ENCODE results near the gene KCNIP1.

DNA sequence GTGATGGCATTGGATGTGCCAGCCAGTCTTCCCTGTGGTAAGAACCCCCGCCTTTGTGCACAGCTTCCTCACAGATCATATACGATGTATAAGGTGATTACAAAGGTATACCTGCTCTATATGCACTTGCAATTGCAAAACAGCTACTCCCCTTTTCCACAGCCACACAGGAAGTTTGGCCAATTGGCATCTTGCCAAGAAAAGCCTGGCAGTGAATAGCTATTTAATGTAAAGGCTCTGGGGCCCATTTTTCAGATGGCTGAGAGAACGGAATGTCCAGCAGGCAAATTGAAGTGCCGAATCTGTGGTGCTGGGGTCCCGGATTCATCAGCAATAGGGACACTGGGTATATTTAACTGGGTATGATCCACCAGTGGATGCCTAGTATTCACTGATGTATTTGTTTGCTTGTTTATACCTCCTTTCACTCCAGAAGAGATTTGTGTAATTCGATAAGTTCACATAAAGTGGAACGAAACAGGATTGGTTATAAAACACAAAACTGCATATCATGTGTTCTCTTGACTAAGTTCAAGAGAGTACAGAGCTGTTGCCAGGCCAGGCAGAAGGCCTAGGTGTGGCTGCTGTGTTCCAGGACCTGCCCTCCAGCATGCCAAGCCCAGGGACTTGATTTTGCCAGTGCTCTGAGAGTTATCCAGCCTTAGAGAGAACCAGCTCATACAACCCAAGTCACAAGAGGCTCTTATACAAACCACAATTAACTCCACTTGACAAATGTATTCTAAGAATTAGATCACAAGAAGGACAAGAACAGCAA is 252.0 kb downstream of the KCNIP1 start:
- TF ChIP-seq POLR2AphosphoS5 (IDR thresholded peaks at IDR 0.05) (no peak), POLR2A (IDR thresholded peaks at IDR 0.05) (no peak)
- TF ChIP-seq, protein P1, sequence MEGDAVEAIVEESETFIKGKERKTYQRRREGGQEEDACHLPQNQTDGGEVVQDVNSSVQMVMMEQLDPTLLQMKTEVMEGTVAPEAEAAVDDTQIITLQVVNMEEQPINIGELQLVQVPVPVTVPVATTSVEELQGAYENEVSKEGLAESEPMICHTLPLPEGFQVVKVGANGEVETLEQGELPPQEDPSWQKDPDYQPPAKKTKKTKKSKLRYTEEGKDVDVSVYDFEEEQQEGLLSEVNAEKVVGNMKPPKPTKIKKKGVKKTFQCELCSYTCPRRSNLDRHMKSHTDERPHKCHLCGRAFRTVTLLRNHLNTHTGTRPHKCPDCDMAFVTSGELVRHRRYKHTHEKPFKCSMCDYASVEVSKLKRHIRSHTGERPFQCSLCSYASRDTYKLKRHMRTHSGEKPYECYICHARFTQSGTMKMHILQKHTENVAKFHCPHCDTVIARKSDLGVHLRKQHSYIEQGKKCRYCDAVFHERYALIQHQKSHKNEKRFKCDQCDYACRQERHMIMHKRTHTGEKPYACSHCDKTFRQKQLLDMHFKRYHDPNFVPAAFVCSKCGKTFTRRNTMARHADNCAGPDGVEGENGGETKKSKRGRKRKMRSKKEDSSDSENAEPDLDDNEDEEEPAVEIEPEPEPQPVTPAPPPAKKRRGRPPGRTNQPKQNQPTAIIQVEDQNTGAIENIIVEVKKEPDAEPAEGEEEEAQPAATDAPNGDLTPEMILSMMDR (IDR thresholded peaks at IDR 0.05 in 8 of 11, conservative IDR thresholded peaks at IDR 0.05 in 3 of 11): no peak
